GM06990 (cell line): Measurements from ENCODE around the gene WDPCP.

ENCODE experiments used
- DNase-seq: peaks from one replicate; pipeline ENCODE4 v3.0.0-alpha.2; 2011; ENCODE audit not compliant: insufficient read length; ENCODE audit errors: extremely low read depth
- H3K27me3 ChIP-seq: replicated peaks from 2 replicates; pipeline ENCODE4 v1.6.0; 2011; ENCODE audit warnings: low read length; ENCODE audit not compliant: control insufficient read depth, insufficient read depth
- H3K36me3 ChIP-seq: 2 replicates; pipeline ENCODE4 v1.5.1; 2011; ENCODE audit warnings: low read length; ENCODE audit not compliant: control insufficient read depth, insufficient read depth
- H3K4me3 ChIP-seq: replicated peaks from 2 replicates; pipeline ENCODE4 v1.5.1; 2011; ENCODE audit warnings: low read depth, mild to moderate bottlenecking, control low read depth, low read length
- TF ChIP-seq, protein P1 (sequence below): IDR thresholded peaks from 2 replicates; pipeline ENCODE4 v1.5.1; 2011; ENCODE audit warnings: low read length, control low read depth, mild to moderate bottlenecking, inconsistent platforms; ENCODE audit not compliant: insufficient read depth, poor library complexity, severe bottlenecking

WDPCP gene

DNA sequence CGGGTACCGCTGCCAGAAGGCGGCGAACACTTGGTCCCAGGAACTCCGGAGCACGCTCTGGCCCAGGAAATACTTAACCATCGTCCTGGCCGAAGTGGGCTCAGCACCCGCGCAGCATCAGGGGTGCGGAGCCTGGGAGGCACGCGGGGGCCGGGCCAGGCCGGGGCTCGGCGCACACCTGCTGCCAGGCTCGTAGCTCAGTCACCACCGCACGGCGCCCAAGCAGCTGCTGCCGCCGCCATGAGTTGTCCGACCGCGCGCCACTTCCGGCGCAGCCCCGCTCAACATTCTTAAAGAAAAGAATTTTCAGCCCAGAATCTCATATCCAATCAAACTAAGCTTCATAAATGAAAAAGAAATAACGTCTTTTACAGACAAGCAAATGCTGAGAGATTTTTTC lies 34.5 kb upstream of the WDPCP start:
- H3K27me3 ChIP-seq = no peaks in the 10 kb centered on the region
- TF ChIP-seq, protein P1, sequence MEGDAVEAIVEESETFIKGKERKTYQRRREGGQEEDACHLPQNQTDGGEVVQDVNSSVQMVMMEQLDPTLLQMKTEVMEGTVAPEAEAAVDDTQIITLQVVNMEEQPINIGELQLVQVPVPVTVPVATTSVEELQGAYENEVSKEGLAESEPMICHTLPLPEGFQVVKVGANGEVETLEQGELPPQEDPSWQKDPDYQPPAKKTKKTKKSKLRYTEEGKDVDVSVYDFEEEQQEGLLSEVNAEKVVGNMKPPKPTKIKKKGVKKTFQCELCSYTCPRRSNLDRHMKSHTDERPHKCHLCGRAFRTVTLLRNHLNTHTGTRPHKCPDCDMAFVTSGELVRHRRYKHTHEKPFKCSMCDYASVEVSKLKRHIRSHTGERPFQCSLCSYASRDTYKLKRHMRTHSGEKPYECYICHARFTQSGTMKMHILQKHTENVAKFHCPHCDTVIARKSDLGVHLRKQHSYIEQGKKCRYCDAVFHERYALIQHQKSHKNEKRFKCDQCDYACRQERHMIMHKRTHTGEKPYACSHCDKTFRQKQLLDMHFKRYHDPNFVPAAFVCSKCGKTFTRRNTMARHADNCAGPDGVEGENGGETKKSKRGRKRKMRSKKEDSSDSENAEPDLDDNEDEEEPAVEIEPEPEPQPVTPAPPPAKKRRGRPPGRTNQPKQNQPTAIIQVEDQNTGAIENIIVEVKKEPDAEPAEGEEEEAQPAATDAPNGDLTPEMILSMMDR = no peak
- DNase-seq = no peak
- H3K36me3 ChIP-seq = no peaks in the 10 kb centered on the region
- H3K4me3 ChIP-seq = no peak overlapping the region

DNA sequence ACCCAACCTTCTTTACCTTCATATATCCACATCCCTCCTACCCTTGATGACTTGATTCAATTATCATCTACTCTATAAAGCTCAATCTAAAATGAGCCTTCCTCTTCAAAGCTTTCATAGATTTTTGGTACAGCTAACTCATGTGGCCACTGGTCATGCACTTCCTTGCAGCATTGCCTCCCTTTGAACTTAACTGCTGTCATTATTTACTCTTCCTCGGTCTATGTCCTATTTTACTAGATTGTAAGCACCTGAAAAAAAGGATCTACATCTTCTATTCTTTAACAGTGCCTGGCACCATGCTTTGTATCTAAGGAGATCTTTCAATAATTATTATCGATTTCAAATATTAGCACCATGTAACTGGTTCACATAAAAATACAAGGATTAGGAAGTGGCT lies 31.1 kb upstream of the WDPCP start:
- no peaks in the 10 kb centered on the region for H3K36me3 ChIP-seq

DNA sequence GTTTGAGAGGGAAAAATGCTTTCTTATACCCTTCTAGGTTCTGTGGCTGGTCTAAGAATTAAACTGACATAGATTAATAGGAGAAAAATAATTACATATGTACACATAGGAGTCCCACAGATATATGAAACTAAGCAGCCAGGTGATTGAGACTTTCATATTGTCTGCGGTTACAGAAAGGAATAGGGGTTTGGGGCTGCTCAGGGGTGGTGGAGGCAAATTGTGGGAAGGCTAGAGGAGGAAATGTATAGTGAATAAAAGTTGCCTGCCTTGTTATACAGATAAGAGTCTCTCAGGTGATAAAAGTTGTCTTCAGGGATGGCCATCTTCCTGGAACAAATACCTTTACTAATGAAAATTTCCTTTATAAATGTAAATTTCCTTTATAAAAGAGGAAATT lies 29.1 kb upstream of the WDPCP start:
- no peak for DNase-seq
- TF ChIP-seq, protein P1 = no peak
- H3K4me3 ChIP-seq = no peak overlapping the region
- no peaks in the 10 kb centered on the region for H3K36me3 ChIP-seq
- H3K27me3 ChIP-seq = no peaks in the 10 kb centered on the region

More for the DNA sequence above, 31.1 kb upstream of the WDPCP start:
- no peak for DNase-seq
- H3K4me3 ChIP-seq = no peak overlapping the region
- no peaks in the 10 kb centered on the region for H3K27me3 ChIP-seq
- TF ChIP-seq, protein P1 = no peak

DNA sequence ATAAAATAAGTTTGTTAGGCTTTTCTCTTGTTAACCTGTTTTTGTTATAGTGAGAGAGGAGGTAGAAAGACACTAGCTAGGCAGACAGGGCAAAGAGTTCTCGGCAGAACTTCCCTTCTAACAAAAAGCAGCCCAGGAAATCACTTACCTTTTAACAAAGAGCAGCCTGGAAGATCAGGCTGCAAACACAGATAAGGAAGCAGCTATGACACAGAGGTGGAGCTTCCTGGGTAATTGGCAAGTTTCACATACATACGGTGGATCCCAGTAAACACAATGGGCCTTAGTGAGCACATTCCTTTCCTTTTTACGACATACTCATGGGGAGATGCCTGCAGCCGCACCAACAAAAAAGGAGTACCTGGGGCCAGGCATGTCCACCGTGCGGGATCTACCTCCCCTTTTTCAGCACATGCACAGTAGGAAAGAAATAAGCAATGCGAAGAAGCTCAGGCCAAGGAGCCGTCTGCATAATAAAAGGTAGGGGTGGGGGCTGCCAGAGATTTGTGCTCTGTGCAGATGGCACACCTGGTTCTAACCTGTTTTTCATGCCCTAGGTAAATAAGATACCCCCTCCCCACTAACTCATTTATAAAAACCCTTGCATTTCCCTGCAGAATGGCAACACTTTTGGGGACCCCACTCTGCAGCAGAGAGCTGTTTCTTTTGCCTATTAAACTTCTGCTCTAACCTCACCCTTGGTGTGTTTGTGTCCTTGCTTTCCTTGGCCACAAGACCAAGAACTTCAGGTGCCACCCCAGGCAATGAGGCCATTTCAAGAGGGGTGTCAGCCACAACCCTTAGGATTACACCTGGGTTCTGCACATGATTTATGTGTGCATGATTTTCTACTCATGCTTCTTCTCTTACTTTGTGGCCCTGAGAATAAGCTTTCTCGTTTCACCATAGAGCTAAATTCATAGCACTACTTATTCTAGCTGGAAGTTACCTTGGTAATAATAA lies 27.0 kb upstream of the WDPCP start:
- TF ChIP-seq, protein P1 = no peak
- Histone ChIP-seq H3K27me3 (no peaks in the 10 kb centered on the region), H3K4me3 (no peak overlapping the region), H3K36me3 (no peaks in the 10 kb centered on the region)
- DNase-seq = no peak

DNA sequence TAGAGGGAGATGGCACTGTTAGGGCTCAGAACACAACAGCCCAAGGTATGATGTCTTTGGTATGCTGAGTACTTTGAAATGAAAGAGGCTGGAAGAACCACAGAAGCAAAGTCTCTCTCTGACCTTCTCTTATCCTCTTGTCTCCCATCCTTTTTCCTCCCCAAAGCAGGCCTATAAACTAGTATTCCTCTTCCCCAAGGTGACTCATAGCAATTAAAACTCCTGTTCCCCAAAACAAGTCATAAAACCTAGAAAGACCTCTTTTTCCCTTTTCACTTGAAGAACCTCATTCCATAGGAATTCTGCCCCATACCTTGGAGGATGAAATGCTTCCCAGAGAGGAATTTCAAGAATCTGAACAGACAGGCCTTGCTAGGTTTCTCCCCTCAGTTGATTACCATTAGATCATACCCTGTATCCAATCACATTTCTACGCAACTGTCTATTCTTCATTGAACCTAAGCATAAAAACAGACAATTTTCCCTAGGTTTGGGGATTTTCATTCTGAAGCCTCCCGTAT lies 26.2 kb upstream of the WDPCP start:
- DNase-seq = no peak
- H3K36me3 ChIP-seq = no peaks in the 10 kb centered on the region
- H3K27me3 ChIP-seq = no peaks in the 10 kb centered on the region
- TF ChIP-seq, protein P1 = no peak
- no peak overlapping the region for H3K4me3 ChIP-seq
